ENCODE measurements around the gene BDH1. TPM values are rescaled to one million over a fixed set of nuclear protein-coding genes. Genes with fewer than 3 reads are reported as not detected.
A peak's percentile ranks its signal among the peaks of the same experiment; 100 is the strongest.

The BDH1 gene
- polyA plus RNA-seq, 1 donor (not counting 4 experiments of a cell fraction or from before 2014, with no cell fraction given): 30.2 TPM

GRCh38 chr3:197498499-197499241 lies 57.1 kb downstream of the BDH1 start:
- H3K4me3 ChIP-seq (ENCODE audit: control insufficient read depth in 2 of 3, extremely low read depth in 1 of 3, insufficient read depth in 2 of 3, low read depth in 1 of 3, low read length in 3 of 3): no peak overlapping the region
- no peak for FAIRE-seq
- H3K4me2 ChIP-seq (ENCODE audit: control insufficient read depth, extremely low read depth, insufficient read depth, low read depth, low read length): no peak overlapping the region
- H3K36me3 ChIP-seq (ENCODE audit: control insufficient read depth in 2 of 2, extremely low read depth in 1 of 2, insufficient read depth in 2 of 2, low read length in 2 of 2): no peaks in the 10 kb centered on the region
- no peaks in the 10 kb centered on the region for H3K79me2 ChIP-seq (ENCODE audit: control insufficient read depth, insufficient read depth, low read length)
- H4K20me1 ChIP-seq (ENCODE audit: control insufficient read depth, extremely low read depth, insufficient read depth, low read length): no peaks in the 10 kb centered on the region
- no peak for TF ChIP-seq EZH2 (IDR thresholded peaks at IDR 0.05; ENCODE audit: low read length)
- peaks cover 45% of the 10 kb centered on the region for H3K4me1 ChIP-seq (ENCODE audit: control insufficient read depth, extremely low read depth, insufficient read depth, low read length)
- peak overlapping the region; percentile 71 for H3K27ac ChIP-seq (ENCODE audit: control insufficient read depth, insufficient read depth, low read length)
- no peak overlapping the region for H3K9ac ChIP-seq (ENCODE audit: control insufficient read depth, extremely low read depth, insufficient read depth, low read length)
- DNase-seq (ENCODE audit: low read depth, low spot score): no peak
- H3K27me3 ChIP-seq (ENCODE audit: control insufficient read depth, extremely low read depth, insufficient read depth, low read length): no peaks in the 10 kb centered on the region
- H3K9me3 ChIP-seq (ENCODE audit: control insufficient read depth, low read depth, low read length): no peaks in the 10 kb centered on the region
- no peak overlapping the region for H2AFZ ChIP-seq (ENCODE audit: control insufficient read depth, low read length)
- dilution Hi-C loops (cut with MboI; ENCODE audit: extremely low pct_ligation_motif_present, low sequenced_read_pairs): loop anchor here (25.0 kb wide), 1 partner anchor 186 kb away; no protein-coding TSS in a partner anchor
- H3K9me1 ChIP-seq (ENCODE audit: control insufficient read depth, extremely low read depth, insufficient read depth, low read length): no peaks in the 10 kb centered on the region

- Histone ChIP-seq H3K9me1 (ENCODE audit: control insufficient read depth, extremely low read depth, insufficient read depth, low read length) (no peaks in the 10 kb centered on the region), H3K9me3 (ENCODE audit: control insufficient read depth, low read depth, low read length) (no peaks in the 10 kb centered on the region), H3K4me2 (ENCODE audit: control insufficient read depth, extremely low read depth, insufficient read depth, low read depth, low read length) (no peak overlapping the region), H2AFZ (ENCODE audit: control insufficient read depth, low read length) (no peak overlapping the region), H3K4me3 (ENCODE audit: control insufficient read depth in 2 of 3, extremely low read depth in 1 of 3, insufficient read depth in 2 of 3, low read depth in 1 of 3, low read length in 3 of 3) (no peak overlapping the region), H3K27ac (ENCODE audit: control insufficient read depth, insufficient read depth, low read length) (no peak overlapping the region), H3K79me2 (ENCODE audit: control insufficient read depth, insufficient read depth, low read length) (no peaks in the 10 kb centered on the region), H4K20me1 (ENCODE audit: control insufficient read depth, extremely low read depth, insufficient read depth, low read length) (no peaks in the 10 kb centered on the region), H3K36me3 (ENCODE audit: control insufficient read depth in 2 of 2, extremely low read depth in 1 of 2, insufficient read depth in 2 of 2, low read length in 2 of 2) (no peaks in the 10 kb centered on the region), H3K4me1 (ENCODE audit: control insufficient read depth, extremely low read depth, insufficient read depth, low read length) (peaks cover 37% of the 10 kb centered on the region), H3K9ac (ENCODE audit: control insufficient read depth, extremely low read depth, insufficient read depth, low read length) (no peak overlapping the region), H3K27me3 (ENCODE audit: control insufficient read depth, extremely low read depth, insufficient read depth, low read length) (no peaks in the 10 kb centered on the region)
- no peak for DNase-seq (ENCODE audit: low read depth, low spot score)
- no peak for FAIRE-seq
- dilution Hi-C loops (cut with MboI; ENCODE audit: extremely low pct_ligation_motif_present, low sequenced_read_pairs): loop anchor here (25.0 kb wide), 1 partner anchor 184 kb away; no protein-coding TSS in a partner anchor
- TF ChIP-seq CTCF (optimal IDR thresholded peaks at IDR 0.05 in 1 of 3, IDR thresholded peaks at IDR 0.05 in 1 of 3, conservative IDR thresholded peaks at IDR 0.05 in 1 of 3; ENCODE audit: extremely low read depth in 1 of 3, insufficient read depth in 2 of 3, low read length in 3 of 3) (no peak), EZH2 (IDR thresholded peaks at IDR 0.05; ENCODE audit: low read length) (no peak)
Observed at GRCh38 chr3:197496746-197497125, 59.0 kb downstream of the BDH1 start.
